H1 (cell line): ENCODE measurements around the gene SCO1. TPM values are rescaled to one million over a fixed set of nuclear protein-coding genes. Genes with fewer than 3 reads are reported as not detected.

Source experiments
- ASH2L ChIP-seq: fragments of 200-600, 300-600 bp; sonication (generic); IDR thresholded peaks from one replicate; pipeline ENCODE4 v1.7.1; 2017; ENCODE audit warnings: low read length
- CREB1 ChIP-seq: IDR thresholded peaks from 2 replicates; pipeline ENCODE4 v1.6.1; 2012; ENCODE audit warnings: inconsistent platforms
- RNF2 ChIP-seq: fragments of 200-900, 300-1000 bp; sonication (generic); IDR thresholded peaks from 2 replicates; pipeline ENCODE4 v1.7.1; 2016; ENCODE audit warnings: borderline replicate concordance, low read depth, mild to moderate bottlenecking, antibody characterized with exemption, low read length; ENCODE audit not compliant: poor library complexity, severe bottlenecking; ENCODE audit errors: missing control alignments
- SIN3A ChIP-seq, 2 experiments: IDR thresholded peaks in 1 of 2; conservative IDR thresholded peaks in 1 of 2; 2 replicates each; pipeline ENCODE4 v1.6.1; 2011 to 2012; ENCODE audit warnings: low read length in 2 of 2, improper control_type of control experiment in 1 of 2, low read depth in 1 of 2, mild to moderate bottlenecking in 1 of 2
- polyA plus RNA-seq, 7 experiments: library from polyadenylated mRNA; depleted of rRNA in 3 of 7; stranded (reverse) in 5 of 7; unstranded in 2 of 7; fragments of >200 nt in 5 of 7; fragments of 200-250 nt in 2 of 7; gene quantifications; 1 replicate in 5 of 7; 2 replicates in 1 of 7; 4 replicates in 1 of 7; pipeline versions ENCODE4 v1.2.1 to v1.2.3, GENCODE V29; 2011 to 2013; ENCODE audit warnings: missing spikeins in 2 of 7, mixed read lengths in 2 of 7
- total RNA-seq: library from RNA; stranded (reverse); fragmentation: NEBNext Ultra II Directional; extraction: Animal tissue kit (Norgen Biotek cat#: 25700); gene quantifications from 2 replicates; pipeline ENCODE4 v1.2.1, GENCODE V29; 2021

The SCO1 gene
- total and polyA plus RNA-seq, 2 of the 8 experiments (the other 6 are each of a cell fraction or from before 2014, with no cell fraction given), result 18.7 to 61.8 TPM

GRCh38 chr17:10699856-10700255, 2.5 kb upstream of the SCO1 start (continued):
- TF ChIP-seq CREB1 (no peak), SIN3A (conservative IDR thresholded peaks at IDR 0.05 in 1 of 2, IDR thresholded peaks at IDR 0.05 in 1 of 2; ENCODE audit: low read depth in 1 of 2, low read length in 2 of 2) (no peak), RNF2 (no peak), ASH2L (no peak)
- TF ChIP-seq, all 59 proteins: peak for 0
